Measurements from ENCODE around the gene KIT.

DNA sequence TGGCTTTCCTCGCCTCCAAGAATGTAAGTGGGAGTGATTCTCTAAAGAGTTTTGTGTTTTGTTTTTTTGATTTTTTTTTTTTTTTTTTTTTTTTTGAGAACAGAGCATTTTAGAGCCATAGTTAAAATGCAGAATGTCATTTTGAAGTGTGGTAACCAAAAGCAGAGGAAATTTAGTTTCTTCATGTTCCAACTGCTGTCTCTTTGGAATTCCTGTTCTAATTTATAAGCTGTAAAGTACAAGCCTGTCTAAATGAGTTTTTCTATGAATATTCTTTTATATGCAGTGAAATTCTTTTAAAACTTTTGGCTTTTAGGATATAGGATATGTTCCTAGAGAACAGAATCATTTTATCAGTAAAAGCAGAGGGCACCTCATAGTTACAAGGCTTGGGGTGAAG lies 74.2 kb downstream of the KIT start:
- TF ChIP-seq, protein P1, sequence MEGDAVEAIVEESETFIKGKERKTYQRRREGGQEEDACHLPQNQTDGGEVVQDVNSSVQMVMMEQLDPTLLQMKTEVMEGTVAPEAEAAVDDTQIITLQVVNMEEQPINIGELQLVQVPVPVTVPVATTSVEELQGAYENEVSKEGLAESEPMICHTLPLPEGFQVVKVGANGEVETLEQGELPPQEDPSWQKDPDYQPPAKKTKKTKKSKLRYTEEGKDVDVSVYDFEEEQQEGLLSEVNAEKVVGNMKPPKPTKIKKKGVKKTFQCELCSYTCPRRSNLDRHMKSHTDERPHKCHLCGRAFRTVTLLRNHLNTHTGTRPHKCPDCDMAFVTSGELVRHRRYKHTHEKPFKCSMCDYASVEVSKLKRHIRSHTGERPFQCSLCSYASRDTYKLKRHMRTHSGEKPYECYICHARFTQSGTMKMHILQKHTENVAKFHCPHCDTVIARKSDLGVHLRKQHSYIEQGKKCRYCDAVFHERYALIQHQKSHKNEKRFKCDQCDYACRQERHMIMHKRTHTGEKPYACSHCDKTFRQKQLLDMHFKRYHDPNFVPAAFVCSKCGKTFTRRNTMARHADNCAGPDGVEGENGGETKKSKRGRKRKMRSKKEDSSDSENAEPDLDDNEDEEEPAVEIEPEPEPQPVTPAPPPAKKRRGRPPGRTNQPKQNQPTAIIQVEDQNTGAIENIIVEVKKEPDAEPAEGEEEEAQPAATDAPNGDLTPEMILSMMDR (optimal IDR thresholded peaks at IDR 0.05 in 1 of 3, IDR thresholded peaks at IDR 0.05 in 1 of 3, conservative IDR thresholded peaks at IDR 0.05 in 1 of 3; ENCODE audit: extremely low read depth in 1 of 3, insufficient read depth in 2 of 3, low read length in 3 of 3) = no peak
- TF ChIP-seq EZH2 (IDR thresholded peaks at IDR 0.05; ENCODE audit: low read length) = no peak

All from keratinocyte (primary cell).